Frontal cortex (tissue), 4 donors: ENCODE data around the gene MED15. TPM values are rescaled to one million over a fixed set of nuclear protein-coding genes. Genes with fewer than 3 reads are reported as not detected.
"Not testable (repeated sequence)": the region's sequence is repeated elsewhere in the genome, so short reads cannot be mapped to it uniquely, and the experiment has no call there.

ENCODE experiments used
- DNase-seq, 2 donors: peaks; one replicate each; pipeline ENCODE4 v3.0.0; 2012; ENCODE audit warnings: low spot score in 2 of 2
- FAIRE-seq: peaks from 2 replicates; lab custom pipeline; 2012; peaks lifted over from hg19 to GRCh38; lab: Jason Lieb, UNC
- total RNA-seq: library from RNA; depleted of rRNA; stranded (reverse); fragments of >200 nt; gene quantifications from one replicate; pipeline ENCODE4 v1.2.3, GENCODE V29; 2014
- donor health status: control.
- donor health status: control.
- donor health status: control.

Gene MED15
- total RNA-seq, 1 donor from 2014 or later: 13.0 TPM

DNA sequence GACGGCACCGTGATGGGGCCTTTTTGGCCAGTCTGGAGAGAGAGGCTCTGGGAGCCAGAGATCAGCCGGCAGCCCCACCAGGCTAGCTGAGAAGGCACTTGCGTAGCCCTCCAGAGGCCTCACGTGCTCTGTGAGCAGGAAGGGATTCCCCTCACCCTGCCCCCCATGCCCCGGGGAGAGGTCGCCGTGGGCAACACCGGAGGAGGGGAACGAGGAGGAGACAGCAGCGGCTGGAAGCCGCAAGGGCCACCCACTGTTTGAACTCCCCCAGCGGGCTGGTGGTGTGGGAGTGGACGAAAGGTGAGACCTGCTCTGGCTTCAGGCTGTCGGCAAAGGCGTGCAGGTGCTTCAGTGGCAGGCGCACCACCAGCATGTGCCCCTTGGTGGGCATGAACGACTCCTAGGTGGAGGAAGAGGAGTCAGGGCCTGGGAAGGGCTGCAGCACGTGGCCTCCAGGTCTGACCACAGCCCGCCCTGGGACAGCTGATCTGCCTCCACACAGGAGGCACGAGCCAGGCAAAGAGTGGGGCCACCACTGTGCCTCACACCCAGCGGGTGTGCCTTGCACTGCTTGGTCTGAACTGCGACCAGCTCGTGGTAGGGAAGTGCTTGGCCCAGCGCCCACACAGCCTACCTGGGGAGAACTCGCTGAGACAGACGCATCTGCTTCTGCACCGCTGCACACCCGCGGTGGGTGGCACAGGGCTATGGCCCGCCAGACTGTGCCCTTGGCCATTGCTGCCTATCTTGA, 99.9 kb downstream of the MED15 start:
- FAIRE-seq (no peak), DNase-seq (no peak)

DNA sequence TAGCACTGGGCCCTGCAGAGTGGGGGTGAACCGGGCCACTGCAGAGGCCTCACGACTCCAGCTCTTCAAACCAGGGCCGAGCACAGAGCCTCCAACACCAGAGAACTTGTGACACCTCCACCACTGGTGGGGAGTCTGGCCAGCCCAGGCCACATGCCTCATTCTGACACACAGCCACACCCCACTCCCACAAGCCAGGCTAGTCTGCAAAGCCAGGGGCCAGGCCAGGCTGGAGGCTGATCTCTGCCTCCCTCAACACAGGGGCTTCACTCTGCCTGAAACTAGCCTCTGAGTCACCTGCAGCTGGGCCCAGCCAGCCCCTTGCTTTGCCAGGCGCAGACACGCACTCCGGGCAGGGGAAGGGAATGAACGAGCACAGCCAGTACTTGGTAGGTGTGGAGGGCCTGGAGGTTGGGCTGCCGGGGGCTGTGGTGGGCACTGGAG, 102.9 kb downstream of the MED15 start:
- DNase-seq: no peak

DNA sequence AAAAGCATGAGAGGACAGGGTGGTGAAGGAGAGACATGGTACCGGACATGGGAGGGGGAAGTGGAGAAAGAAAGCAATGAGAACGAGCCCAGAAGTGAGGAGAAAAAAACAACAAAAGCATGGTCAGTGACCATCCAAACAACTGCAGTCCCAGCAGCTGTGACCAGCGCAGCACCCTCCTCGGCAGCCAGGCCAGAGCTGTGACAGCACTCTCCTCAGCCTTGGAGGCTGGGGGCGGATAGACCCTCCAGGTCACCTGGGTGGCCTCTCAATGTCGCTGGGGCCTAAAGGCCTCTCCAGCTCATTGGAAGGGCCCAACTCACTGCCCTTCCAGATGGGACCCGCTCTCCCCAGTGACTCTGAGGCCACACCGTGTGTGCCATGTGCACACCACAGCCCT, 103.3 kb downstream of the MED15 start:
- no peak for DNase-seq
- FAIRE-seq: no peak

More for the DNA sequence above, 102.9 kb downstream of the MED15 start:
- no peak for FAIRE-seq

DNA sequence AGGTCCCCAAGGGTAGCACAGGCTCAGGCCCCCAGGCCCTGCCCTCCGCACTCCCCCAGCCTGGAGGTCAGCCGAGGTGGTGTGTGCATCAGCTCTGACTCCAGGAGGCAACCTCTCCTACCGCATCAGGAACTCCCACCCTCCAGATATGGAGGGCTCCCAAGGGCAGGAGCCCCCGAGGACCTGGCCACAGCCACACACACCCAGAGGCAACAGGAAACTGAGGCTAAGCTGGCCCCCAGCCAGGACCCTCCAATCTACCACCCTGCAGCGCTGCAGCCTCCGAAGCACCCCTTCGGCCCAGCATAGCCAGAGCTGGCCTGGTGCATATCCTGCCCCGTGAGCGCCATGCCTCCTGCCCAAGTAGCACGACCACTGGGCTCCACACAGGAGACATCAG, 104.0 kb downstream of the MED15 start:
- FAIRE-seq: no peak

DNA sequence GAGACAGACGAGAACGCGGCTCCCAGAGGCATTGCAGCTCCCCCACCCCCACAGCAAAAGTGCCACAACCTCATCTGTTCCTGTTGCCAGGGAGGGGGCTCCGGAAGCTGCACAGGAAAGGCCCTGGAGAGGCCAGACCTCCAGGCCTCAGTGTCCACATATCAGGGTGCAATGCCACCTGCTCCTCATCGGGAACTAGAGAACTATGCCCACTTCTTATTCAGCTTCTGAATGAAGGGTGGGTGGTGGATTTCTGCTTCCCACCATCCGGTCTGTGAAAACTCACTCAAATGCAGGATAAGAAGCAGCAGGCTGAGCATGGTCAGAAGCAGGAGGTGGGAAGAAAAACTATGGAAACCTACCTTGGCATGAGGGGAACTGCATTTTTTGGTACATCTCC, 105.9 kb downstream of the MED15 start:
- no peak for DNase-seq

More for the DNA sequence above, 104.0 kb downstream of the MED15 start:
- DNase-seq: no peak

DNA sequence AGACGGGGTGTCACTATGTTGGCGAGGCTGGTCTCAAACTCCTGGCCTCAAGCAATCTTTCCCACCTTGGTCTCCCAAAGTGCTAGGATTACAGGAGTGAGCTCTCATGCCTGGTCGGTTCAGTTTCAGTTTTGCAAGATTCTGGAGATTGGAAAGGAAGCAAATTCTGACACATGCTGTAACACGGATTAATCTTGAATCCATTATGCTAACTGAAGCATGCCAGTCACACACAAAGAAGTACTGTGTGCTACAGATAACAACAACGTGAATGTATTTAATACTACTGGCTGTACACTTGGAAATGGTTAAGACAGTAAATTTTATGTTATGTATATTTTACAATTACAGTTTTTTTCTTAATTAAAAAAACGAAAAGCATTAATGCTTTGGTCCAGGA, 107.6 kb downstream of the MED15 start:
- FAIRE-seq (no peak), DNase-seq (no peak)

More for the DNA sequence above, 105.9 kb downstream of the MED15 start:
- FAIRE-seq: no peak

DNA sequence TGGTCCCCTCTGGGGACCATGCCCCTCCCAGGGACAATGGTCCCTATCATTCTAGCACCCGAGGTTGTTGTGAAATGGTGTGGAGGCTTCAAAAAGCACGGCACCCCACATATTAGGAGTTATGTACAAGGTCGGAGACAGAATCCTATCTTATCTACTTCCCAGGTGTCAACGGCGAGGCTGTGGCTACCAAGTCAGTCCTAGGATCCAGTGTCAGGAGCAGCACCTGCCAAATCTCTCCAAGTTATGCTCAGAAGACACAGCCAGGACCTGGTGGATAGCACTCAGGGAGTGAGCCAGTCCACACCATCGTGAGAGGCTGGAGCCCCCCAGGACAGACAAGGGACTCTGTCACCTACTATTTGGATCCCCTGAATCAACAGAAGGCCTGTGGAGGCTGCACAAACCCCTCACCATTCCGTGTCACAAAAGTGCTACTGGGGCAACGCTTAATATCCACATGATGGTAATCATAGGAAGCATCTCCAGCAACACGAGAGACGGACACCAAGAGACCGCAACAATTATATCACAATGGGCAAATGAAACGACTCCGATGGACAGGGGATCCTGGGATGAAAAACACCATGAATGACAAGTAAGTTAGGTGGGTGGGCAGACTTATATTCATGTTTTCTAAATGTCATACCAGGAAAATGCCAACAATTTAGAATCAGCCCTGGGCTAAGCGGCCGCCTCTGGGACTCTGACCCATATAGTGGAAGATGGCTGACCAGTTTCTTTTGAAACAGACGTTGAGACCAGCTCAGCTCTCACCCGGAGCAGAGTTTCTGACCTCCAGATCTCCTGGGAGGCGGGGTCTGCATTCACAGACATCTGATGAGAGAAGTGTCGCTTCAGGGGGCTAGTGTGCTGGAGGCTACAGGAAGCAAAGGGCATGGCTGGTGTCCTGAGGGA, 108.4 kb downstream of the MED15 start:
- DNase-seq (no peak), FAIRE-seq (no peak)

DNA sequence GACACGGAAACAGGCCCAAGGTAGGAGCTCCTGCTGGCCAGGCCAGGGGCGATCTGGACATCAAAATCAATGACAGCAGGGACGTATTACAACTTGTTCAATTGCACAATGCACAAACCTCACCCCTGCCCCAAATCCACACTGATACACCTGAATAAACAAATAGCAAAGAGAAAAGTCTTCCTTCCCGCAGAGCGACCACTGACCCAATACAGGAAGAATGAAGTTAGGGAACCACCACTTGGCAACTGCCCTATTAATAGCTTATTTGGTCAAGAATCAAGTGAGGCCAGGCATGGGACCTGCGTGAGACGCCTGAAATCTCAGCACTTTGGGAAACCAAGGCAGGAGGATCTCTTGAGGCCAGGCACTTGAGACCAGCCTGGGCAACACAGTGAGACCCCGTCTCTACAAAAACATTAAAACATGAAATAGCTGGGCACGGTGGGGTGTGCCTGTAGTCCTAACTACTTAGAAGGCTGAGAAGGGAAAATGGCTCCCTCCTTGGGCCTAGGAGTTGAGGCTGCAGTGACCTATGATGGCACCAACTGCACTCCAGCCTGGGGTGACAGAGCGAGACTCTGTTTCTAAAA, 109.1 kb downstream of the MED15 start:
- DNase-seq (no peak), FAIRE-seq (no peak)

DNA sequence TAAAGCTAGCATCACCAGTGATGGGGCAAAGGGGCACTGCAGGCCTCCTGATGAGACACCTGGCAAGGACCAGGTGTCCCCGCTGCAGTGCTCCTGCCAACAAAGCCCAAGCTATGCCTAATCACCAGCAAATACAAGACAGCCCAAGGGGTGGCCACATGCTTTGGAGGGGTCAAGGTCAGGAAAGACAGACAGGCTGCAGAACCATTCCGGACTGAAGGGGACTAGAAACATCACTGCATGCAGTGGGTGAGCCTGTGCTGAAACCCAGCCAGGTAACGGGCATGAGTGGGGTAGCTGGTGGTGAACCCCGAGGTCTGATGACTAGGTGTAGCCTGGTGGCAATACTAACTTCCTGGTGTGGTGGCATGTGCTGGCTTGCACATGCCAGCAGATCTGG, 111.1 kb downstream of the MED15 start:
- DNase-seq (no peak), FAIRE-seq (no peak)

DNA sequence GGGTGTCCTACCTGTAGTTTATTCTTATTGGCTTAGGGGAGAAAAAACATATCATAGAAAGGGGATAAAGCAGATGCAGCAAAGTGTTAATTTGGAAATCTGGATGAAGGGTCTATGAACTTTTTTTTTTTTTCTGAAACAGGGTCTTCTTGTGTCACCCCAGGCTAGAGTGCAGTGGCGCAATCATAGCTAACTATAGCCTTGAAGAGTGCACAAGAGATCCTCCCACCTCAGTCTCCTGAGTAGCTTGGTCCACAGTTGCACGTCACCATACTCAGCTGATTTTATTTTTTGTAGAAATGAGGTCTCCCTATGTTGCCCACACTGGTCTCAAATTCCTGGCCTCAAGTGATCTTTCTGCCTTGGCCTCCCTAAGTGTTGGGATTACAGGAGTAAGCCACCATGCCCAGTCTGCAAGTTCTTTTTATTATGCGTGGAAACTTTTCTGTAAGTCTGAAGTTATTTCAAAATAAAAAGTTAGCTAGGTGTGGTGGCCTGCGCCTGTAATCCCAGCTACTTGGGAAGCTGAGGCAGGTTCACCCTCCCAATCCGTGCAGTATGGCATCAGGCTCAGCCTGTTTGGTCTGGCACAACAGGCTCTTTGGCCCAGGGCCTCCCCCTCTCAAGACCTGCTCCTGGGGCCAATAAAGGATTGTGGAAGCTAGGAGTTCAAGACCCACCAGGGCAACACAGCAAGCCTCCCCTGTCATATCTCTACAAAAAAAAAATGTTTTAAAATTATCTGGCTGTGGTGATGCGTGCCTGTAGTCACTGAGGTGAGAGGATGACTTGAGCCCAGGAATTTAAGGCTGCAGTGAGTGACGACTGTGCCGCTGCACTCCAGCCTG, 111.9 kb downstream of the MED15 start:
- DNase-seq (no peak), FAIRE-seq (no peak)

DNA sequence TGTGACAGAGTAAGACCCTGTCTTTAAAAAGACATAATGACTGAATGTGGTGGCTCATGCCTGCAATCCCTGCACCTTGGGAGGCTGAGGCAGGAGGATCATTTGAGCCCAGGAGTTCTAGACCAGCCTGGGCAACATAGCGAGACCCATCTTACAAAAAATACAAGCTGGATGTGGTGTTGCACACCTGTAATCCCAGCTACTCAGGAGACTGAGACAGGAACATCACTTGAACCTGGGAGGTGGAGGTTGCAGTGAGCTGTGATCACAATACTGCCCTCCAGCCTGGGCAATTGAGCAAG, 112.4 kb downstream of the MED15 start:
- not testable (repeated sequence) for FAIRE-seq, DNase-seq

DNA sequence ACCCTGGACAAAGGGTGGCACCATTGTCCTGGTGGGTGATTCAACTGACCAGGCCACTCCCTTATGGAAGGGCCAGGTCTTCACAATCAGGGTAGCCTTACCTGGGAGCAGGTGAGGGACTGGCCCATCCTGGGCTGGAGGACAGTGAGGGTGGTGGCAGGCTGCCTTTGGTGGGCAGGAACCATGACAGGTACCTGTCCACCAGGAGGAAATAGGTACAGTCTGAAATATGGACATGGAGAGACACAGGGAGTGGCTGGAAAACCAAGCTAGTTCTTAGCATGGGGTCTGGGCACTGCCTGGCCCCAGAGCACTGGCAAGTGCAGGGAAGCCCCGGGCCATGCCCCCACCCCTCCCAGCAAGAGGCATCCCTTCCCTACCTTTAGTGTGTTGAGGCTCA, 113.8 kb downstream of the MED15 start:
- FAIRE-seq: no peak

DNA sequence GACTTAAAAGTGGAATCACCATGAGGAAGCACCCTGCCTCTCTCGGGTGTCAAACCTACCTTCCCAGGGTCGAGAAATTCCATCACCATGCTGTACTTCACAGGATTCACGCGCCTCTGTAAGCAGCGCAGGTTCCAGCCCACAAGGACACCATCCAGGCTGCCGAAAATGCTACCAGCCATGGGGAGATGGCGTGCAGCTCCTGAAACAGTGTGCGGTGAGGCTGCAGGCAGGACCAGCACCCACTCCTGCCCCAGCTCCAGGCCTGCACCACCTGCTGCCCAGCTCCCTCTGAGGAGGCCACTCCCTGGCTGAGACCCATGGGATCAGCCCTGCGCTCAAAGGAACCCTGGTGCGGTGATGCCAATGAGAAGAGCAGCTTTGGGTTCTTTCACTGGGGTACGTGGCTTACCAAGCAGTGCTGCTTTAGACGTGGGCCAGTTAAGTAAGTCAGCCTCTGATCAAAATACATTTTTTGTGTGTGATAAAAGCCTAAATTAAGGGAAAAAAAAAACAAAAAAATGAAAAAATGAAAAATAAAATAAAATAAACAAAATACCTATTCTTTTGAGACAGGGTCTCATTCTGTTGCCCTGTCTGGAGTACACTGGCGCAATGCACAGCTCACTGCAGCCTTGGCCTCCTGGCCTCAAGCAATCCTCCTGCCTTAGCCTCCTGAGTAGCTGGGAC, 115.4 kb downstream of the MED15 start:
- FAIRE-seq (no peak), DNase-seq (no peak)

More for the DNA sequence above, 113.8 kb downstream of the MED15 start:
- DNase-seq: no peak

DNA sequence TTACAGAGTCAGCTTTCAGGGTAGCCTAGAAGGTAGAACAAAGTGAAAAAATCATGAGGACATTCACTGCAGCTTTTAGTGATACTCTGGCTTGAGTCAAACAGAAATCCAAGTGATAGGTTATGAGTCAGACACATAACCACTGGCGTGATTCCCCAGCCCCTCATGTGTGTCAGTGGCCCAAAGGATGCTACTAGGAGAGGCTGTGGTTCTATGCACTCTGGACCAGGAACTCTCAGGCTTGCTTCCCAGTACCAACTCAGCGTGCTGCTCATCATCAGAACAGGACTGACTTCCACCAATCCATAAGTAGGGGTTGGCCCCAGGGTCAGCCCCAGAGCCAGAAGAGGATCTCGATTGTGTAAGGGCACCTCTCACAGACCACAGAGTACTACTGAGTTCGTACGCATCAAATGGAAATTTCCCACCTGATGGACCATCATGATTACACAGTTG, 116.8 kb downstream of the MED15 start:
- FAIRE-seq (no peak), DNase-seq (no peak)

DNA sequence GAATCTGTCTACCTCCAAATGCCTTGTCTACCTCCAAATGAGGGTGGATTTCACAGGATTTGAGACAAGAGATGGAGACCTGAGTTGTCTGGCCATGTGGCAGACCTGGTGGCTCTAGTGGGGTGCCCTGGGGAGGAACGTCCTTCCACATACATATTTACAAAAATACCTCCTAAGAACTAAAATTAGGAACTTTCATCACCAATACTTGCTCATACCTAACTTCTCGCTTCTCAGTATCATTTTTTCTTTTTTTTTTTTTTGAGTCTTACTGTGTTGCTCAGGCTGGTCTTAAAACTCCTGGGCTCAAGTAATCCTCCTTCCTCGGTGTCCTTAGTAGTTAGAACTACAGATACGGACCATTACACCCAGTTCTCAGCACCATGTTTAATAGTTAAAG, 117.9 kb downstream of the MED15 start:
- FAIRE-seq (no peak), DNase-seq (no peak)

DNA sequence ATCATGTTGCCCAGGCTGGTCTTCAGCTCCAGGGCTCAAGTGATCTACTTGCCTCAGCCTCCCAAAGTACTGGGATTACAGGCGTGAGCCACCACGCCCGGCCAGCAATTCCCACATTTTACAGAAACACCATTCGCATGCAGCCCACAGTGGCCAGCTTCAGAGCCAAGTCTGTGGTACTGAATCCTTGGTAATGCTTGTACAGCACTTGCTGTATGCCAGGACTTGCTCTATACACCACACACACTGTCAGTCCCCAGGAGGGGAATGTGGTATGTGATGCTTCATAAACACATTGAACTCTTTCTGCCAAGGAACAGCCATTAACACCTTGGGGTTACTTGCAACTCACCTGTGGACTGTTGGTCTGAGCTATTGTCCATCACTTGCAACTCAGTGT, 119.4 kb downstream of the MED15 start:
- FAIRE-seq (no peak), DNase-seq (no peak)

DNA sequence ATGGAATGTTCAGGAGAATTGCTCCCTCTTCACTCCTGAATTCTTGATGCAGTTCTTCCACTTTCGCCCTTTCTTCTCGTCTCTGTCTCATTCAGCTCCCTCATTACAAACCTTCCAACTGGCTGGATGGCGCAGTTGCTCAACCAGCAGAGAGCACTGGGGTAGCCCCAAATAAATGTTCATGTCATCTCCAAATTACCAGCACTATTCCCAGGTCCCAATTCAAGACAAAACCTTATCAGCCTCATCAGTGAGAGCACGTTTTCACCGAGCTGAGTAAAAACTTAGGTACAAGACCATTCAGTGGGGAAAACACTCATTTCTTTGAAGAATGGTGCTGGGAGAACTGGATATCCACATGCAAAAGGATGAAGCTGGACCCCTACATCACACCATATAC, 120.0 kb downstream of the MED15 start:
- FAIRE-seq (no peak), DNase-seq (no peak)

DNA sequence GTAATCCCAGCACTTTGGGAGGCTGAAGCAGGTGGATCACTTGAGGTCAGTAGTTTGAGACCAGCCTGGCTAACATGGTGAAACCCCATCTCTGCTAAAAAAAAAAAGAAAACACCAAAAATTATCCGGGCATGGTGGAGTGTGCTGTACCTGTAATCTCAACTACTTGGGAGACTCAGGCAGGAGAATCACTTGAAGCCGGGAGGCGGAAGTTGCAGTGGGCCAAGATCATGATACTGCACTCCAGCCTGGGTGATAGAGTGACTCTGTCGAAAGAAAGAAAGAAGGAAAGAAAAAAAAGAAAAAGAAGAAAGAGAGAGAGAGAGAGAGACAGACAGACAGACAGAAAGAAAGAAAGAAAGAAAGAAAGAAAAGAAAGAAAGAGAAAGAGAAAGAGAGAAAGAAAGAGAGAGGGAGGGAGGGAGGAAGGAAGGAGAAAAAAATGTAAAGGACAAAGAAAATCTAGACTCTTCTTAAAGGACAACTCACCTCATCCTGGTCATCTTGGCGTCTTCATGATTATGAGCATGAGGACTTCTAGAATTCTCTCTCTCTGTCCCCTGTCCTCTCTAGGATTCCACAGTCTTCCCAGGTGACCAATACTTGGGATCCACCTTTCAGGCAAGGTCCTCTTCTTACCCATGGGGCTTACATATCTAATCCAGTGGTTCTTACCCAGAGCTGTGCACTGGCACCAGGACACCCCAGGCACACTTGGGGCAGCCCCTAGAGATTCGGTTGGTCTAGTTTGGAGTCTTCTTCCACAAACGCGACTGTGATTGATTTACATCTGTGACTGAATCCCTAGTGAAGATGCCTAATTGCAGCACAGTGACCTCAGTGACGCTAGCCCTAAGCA, 120.9 kb downstream of the MED15 start:
- FAIRE-seq (no peak), DNase-seq (no peak)
